Activated B cell treated with CpG ODN at 0.5 μM for 24 hours (primary cell): ENCODE data around the gene SGCG. TPM values are rescaled to one million over a fixed set of nuclear protein-coding genes. Genes with fewer than 3 reads are reported as not detected.
"Not testable (repeated sequence)": the region's sequence is repeated elsewhere in the genome, so short reads cannot be mapped to it uniquely, and the experiment has no call there.

Experiments used
- ATAC-seq: fragments of 200-7000 bp; cut with Tn5 transposase; one replicate; pipeline ENCODE4 v1.10.0; 2021; ENCODE audit warnings: low read depth, mild to moderate bottlenecking, moderate library complexity
- CTCF ChIA-PET: fragments of 350-600 bp; sonication (Branson Sonifier 250); formaldehyde crosslinking; loops from one replicate; lab custom pipeline; 2021; ENCODE audit warnings: antibody characterized with exemption; lab: Charles Lee
- POLR2A ChIA-PET: fragments of 350-600 bp; sonication (Branson Sonifier 250); formaldehyde crosslinking; loops from one replicate; lab custom pipeline; 2021; ENCODE audit warnings: antibody characterized with exemption; lab: Charles Lee
- DNase-seq: peaks from one replicate; pipeline ENCODE4 v3.0.0; 2022
- H3K27ac Mint-ChIP-seq: one replicate; pipeline ENCODE4 v1.8.0; 2020; ENCODE audit warnings: mixed read lengths
- H3K27me3 Mint-ChIP-seq: one replicate; pipeline ENCODE4 v1.8.0; 2021; ENCODE audit warnings: mixed read lengths
- H3K36me3 Mint-ChIP-seq: one replicate; pipeline ENCODE4 v1.8.0; 2021; ENCODE audit warnings: low read depth, mixed read lengths
- H3K4me1 Mint-ChIP-seq: one replicate; pipeline ENCODE4 v1.8.0; 2021; ENCODE audit warnings: mixed read lengths
- H3K4me3 Mint-ChIP-seq: one replicate; pipeline ENCODE4 v1.8.0; 2020; ENCODE audit warnings: mild to moderate bottlenecking, mixed read lengths
- H3K9me3 Mint-ChIP-seq: one replicate; pipeline ENCODE4 v1.8.0; 2020; ENCODE audit warnings: mixed read lengths
- intact Hi-C: fragments of 100-400 bp; cut with micrococcal nuclease; formaldehyde crosslinking; loops from one replicate; pipeline ENCODE4 v1.15.1; 2024
- total RNA-seq: library from RNA; stranded (reverse); gene quantifications from 2 replicates; pipeline ENCODE4 v1.2.3, GENCODE V29; 2022
- TF ChIP-seq, protein P1 (sequence below): fragments of 200-600 bp; IDR thresholded peaks from one replicate; pipeline ENCODE4 v1.8.0; 2022; ENCODE audit warnings: antibody characterized with exemption, mild to moderate bottlenecking

Gene SGCG
- total RNA-seq, 1 donor from 2014 or later: not detected

DNA sequence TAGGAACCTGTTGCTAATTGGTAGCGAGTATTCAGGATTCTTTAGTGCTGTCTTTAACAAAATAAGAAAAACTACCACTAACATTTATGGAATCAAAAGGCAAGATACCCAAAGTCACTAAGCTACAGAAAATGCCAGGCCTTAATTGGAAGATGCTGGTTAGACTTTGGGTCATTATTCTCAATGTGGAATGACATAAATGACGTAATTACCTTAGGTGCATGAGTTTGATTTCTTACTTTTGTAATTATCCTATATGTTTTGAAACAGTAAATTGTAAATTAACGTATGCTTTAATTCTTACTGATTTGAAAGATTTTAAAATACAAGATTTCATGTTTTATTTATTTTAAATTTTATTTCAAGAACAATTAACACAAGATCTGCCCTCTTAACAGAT is 25.0 kb downstream of the SGCG start:
- ATAC-seq: no peak
- intact Hi-C loops: no loop called here
- Mint-ChIP-seq H3K27ac (no peak overlapping the region), H3K4me1 (no peaks in the 10 kb centered on the region), H3K4me3 (no peak overlapping the region), H3K27me3 (peaks cover 1% of the 10 kb centered on the region), H3K36me3 (no peaks in the 10 kb centered on the region), H3K9me3 (peaks cover 7% of the 10 kb centered on the region)
- POLR2A ChIA-PET: no interaction called here
- CTCF ChIA-PET: no interaction called here
- TF ChIP-seq, protein P1, sequence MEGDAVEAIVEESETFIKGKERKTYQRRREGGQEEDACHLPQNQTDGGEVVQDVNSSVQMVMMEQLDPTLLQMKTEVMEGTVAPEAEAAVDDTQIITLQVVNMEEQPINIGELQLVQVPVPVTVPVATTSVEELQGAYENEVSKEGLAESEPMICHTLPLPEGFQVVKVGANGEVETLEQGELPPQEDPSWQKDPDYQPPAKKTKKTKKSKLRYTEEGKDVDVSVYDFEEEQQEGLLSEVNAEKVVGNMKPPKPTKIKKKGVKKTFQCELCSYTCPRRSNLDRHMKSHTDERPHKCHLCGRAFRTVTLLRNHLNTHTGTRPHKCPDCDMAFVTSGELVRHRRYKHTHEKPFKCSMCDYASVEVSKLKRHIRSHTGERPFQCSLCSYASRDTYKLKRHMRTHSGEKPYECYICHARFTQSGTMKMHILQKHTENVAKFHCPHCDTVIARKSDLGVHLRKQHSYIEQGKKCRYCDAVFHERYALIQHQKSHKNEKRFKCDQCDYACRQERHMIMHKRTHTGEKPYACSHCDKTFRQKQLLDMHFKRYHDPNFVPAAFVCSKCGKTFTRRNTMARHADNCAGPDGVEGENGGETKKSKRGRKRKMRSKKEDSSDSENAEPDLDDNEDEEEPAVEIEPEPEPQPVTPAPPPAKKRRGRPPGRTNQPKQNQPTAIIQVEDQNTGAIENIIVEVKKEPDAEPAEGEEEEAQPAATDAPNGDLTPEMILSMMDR: no peak
- DNase-seq: no peak

DNA sequence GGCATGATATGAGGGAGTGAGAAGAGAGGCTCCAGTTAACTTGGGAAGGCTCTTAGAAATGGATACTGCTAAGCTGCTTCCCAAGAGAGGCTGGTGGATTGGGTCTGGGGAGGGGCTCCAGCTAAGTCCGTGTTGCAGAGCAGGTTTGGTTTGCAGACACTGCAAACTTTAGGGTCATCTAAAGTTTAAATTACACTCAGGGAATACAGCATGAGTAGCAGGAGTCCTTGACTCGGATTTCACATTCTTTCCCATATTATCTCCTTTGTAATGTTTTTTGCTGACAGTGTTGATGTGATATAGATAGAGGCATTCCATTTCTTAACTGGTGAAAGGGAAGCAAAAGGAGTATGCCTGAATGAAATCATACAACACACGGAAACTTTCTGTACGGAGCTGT is 31.9 kb downstream of the SGCG start:
- TF ChIP-seq, protein P1: no peak
- ATAC-seq: no peak
- peaks cover 9% of the 10 kb centered on the region for H3K9me3 Mint-ChIP-seq
- ChIA-PET CTCF (no interaction called here), POLR2A (no interaction called here)
- intact Hi-C loops: no loop called here
- no peaks in the 10 kb centered on the region for H3K4me1 Mint-ChIP-seq
- H3K27me3 Mint-ChIP-seq: no peaks in the 10 kb centered on the region
- no peak overlapping the region for H3K27ac Mint-ChIP-seq
- no peak for DNase-seq
- no peaks in the 10 kb centered on the region for H3K36me3 Mint-ChIP-seq
- no peak overlapping the region for H3K4me3 Mint-ChIP-seq

DNA sequence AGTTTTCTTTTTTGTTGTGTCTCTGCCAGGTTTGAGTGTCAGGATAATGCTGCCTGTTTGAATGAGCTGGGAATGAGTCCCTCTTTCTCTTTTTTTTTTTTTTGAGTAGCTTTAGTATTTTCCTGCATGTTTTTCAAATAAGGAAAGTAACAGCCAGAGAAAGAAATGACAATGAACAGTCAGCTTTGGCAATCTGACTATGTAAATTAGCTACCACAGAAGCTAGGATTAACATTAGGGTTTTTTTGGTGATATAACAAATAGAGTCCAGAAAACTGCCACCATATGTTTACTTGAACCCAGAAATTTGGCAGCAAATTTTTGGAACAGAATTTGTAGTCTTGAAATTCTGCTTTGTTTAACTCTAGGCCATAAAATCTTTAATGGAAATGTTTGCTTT is 50.5 kb downstream of the SGCG start:
- CTCF ChIA-PET: no interaction called here
- no peaks in the 10 kb centered on the region for H3K36me3 Mint-ChIP-seq
- intact Hi-C loops: no loop called here
- no peak overlapping the region for H3K27ac Mint-ChIP-seq
- H3K4me3 Mint-ChIP-seq: no peak overlapping the region
- ATAC-seq (no peak), DNase-seq (no peak)
- TF ChIP-seq, protein P1: no peak
- no peaks in the 10 kb centered on the region for H3K9me3 Mint-ChIP-seq
- peaks cover 6% of the 10 kb centered on the region for H3K27me3 Mint-ChIP-seq
- POLR2A ChIA-PET: no interaction called here
- H3K4me1 Mint-ChIP-seq: no peaks in the 10 kb centered on the region

DNA sequence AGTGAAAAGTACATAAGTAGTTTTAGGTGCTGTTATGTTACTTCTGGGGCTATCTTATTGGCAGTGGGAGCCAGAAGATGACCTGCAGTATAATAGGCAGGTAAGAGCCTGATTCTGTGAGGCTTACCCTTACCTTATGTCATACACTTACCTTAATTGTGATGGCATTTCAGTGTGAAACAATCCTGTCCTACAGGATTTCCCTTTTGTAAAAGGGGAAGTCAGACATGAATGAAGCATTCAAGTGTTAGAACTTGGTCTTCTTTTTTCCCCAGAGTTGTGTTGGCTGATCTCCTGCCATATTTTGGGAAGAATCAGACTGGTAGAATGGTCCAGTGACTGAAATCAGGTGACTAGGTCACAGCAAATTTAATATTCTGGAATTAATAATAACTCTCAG is 55.2 kb downstream of the SGCG start:
- no peak for ATAC-seq
- H3K36me3 Mint-ChIP-seq: no peaks in the 10 kb centered on the region
- H3K27me3 Mint-ChIP-seq: peaks cover 6% of the 10 kb centered on the region
- intact Hi-C loops: no loop called here
- TF ChIP-seq, protein P1: no peak
- H3K27ac Mint-ChIP-seq: no peak overlapping the region
- H3K4me3 Mint-ChIP-seq: no peak overlapping the region
- CTCF ChIA-PET: no interaction called here
- H3K9me3 Mint-ChIP-seq: no peaks in the 10 kb centered on the region
- POLR2A ChIA-PET: no interaction called here
- no peaks in the 10 kb centered on the region for H3K4me1 Mint-ChIP-seq
- DNase-seq: no peak

DNA sequence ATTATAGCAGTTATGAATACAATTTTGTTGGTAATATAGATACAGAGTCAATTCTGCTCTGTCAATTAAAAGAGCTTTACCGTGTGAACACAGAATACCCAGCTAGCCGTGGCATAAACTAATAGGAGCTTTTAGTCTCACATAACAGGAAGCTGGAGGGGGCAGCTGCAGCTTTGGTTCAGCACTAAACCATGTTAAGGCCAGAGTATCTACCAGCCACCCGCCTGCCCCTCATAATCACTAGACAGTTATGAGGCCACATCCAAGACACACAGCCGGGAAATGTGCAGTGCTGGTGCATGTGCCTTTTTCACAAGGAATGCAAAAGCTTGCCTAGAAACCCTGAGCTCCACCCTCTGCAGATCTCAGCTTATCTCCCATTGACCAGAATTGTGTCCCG is 62.3 kb downstream of the SGCG start:
- ChIA-PET POLR2A (no interaction called here), CTCF (no interaction called here)
- Mint-ChIP-seq H3K36me3 (no peaks in the 10 kb centered on the region), H3K27me3 (no peaks in the 10 kb centered on the region), H3K27ac (no peak overlapping the region), H3K9me3 (no peaks in the 10 kb centered on the region), H3K4me3 (no peak overlapping the region), H3K4me1 (no peaks in the 10 kb centered on the region)
- intact Hi-C loops: no loop called here
- DNase-seq (no peak), ATAC-seq (no peak)
- TF ChIP-seq, protein P1: no peak

DNA sequence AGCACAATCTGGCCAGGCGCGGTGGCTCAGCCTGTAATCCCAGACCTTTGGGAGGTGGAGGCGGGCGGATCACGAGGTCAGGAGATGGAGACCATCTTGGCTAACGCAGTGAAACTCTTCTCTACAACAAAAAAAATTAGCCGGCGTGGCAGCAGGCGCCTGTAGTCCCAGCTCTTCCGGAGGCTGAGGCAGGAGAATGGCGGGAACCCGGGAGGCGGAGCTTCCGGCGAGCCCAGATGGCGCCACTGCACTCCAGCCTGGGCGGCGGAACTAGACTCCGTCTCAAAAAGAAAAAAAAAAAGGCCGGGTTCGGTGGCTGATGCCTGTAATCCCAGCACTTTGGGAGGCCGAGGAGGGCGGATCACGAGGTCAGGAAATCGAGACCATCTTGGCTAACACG is 67.6 kb downstream of the SGCG start:
- H3K4me3 Mint-ChIP-seq, POLR2A ChIA-PET, H3K27ac Mint-ChIP-seq, DNase-seq, H3K27me3 Mint-ChIP-seq, H3K9me3 Mint-ChIP-seq, H3K36me3 Mint-ChIP-seq, CTCF ChIA-PET, ATAC-seq, H3K4me1 Mint-ChIP-seq, intact Hi-C loops: not testable (repeated sequence)
